C4-2B (cell line): Measurements from ENCODE around the gene FRMD3.

ENCODE experiments used
- H3K27ac ChIP-seq: fragments of 450-650 bp; 2 replicates; pipeline ENCODE4 v1.5.1; 2017
- ZFX ChIP-seq: fragments of 450-650 bp; IDR thresholded peaks from 2 replicates; pipeline ENCODE4 v1.6.1; 2017
- TF ChIP-seq, protein P1 (sequence below): fragments of 450-650 bp; conservative IDR thresholded peaks from 2 replicates; pipeline ENCODE4 v1.5.1; 2017; ENCODE audit warnings: mild to moderate bottlenecking

The FRMD3 gene

DNA sequence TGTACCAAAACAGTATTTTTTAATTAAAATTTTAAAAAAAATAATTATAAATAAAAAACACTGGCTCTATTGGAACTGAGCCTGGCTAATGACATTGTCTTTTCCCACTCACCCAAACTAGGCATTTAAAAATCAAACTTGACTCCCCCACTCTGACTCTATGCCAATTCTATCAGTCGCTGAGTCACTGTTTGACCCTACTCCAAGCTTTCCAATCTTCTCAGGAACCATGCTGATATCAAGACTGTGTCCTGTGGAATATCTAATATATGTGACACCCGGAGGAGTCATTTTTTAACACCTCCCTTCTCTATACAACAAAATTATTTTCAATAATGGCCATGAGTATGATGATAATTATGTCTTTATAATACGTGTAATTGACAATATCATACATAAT lies 303.7 kb downstream of the FRMD3 start:
- no peak overlapping the region for H3K27ac ChIP-seq
- TF ChIP-seq ZFX = no peak
- TF ChIP-seq, protein P1, sequence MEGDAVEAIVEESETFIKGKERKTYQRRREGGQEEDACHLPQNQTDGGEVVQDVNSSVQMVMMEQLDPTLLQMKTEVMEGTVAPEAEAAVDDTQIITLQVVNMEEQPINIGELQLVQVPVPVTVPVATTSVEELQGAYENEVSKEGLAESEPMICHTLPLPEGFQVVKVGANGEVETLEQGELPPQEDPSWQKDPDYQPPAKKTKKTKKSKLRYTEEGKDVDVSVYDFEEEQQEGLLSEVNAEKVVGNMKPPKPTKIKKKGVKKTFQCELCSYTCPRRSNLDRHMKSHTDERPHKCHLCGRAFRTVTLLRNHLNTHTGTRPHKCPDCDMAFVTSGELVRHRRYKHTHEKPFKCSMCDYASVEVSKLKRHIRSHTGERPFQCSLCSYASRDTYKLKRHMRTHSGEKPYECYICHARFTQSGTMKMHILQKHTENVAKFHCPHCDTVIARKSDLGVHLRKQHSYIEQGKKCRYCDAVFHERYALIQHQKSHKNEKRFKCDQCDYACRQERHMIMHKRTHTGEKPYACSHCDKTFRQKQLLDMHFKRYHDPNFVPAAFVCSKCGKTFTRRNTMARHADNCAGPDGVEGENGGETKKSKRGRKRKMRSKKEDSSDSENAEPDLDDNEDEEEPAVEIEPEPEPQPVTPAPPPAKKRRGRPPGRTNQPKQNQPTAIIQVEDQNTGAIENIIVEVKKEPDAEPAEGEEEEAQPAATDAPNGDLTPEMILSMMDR = no peak

- TF ChIP-seq, protein P1 = no peak
- no peak for TF ChIP-seq ZFX
- H3K27ac ChIP-seq = no peak overlapping the region
Measured at GRCh38 chr9:83233647-83234046, 304.6 kb downstream of the FRMD3 start.

- no peak for TF ChIP-seq ZFX
- TF ChIP-seq, protein P1 = peak; percentile 79
- no peak overlapping the region for H3K27ac ChIP-seq
Measured at GRCh38 chr9:83231039-83231438, 307.2 kb downstream of the FRMD3 start.

DNA sequence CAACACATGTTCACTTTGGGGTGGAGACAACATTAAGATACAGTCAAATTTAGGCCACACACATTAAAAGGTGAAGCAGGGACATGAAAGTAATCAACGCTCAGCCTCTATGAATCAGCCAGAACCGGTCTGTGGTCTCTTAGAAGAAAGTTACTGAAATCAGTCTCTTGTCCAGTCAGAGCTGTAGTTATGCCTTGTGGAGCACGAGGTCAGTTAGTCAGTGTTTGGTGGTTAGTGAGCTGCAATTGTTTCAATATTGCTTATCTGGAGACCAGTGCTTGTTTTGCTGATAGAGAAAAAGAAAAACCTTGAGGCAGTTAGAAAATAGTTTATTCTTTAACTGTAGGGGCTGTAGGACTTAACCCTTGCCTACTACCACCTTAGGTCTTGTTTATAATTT lies 317.5 kb downstream of the FRMD3 start:
- no peak overlapping the region for H3K27ac ChIP-seq
- TF ChIP-seq ZFX = no peak
- TF ChIP-seq, protein P1 = no peak

DNA sequence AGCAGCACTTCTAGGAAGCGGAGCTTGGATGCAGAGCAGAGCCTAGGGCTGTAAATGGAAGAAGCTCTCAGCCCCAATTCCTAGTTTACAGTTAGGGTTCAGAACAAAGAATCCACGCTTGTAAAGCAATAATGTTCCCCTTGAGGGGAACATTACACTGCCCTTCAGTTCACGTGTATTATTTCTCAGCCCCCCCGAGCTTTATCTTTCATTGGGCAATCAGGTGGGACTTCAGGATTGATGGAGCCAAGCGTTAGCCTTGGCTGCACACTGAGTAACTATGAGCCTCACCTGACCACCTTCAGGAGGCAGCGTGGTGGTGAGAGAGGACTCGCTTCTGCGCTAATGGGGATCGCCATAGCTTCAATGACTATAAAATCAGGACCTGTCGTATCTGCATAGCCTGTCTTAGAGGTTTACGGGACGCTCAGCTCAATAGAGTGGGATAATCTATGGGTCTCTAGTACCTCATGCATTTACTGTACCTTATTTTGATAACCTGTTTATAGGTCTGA lies 318.2 kb downstream of the FRMD3 start:
- peak overlapping the region; percentile 27 for H3K27ac ChIP-seq

DNA sequence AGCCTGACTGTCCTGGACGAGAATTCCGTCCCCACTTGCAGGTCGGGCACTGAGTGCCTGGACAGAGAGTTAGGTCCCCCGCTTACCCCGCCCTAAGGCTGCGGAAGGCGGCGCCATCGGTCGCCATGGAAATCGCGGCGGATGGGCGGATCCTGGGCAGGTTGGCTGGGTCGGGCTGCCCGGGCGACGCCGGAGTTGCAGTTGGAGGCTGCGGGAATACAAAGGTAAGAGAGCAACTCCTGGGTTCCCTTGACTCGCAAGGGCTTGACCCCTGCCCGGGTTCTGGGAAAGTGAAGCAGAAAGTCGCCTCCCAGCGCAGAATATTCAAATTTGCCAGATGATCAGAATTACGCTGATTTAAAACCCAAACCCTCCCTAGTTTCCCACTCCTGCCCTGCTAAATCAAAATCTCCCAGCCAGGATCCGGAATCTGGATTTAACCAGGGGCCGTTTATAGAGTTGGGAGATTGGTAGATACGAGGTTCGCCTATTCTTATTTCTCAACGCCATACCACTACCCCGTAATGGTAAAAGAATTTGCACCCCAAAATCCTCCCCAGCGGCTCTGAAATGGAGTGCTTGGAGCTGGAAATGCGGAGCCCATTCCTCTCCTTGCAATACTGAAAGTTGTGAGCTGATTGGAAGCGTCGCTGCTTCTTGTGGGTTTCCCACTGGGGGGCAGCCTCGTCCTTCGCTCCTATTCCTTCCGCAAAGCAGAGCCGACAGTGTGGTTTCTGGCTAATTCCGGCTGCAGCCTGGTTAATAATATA lies 318.9 kb downstream of the FRMD3 start:
- TF ChIP-seq ZFX = no peak
- TF ChIP-seq, protein P1 = peak; percentile 85
- H3K27ac ChIP-seq = peak overlapping the region; percentile 27

More for the DNA sequence above, 318.2 kb downstream of the FRMD3 start:
- TF ChIP-seq ZFX = no peak
- TF ChIP-seq, protein P1 = peak; percentile 49

DNA sequence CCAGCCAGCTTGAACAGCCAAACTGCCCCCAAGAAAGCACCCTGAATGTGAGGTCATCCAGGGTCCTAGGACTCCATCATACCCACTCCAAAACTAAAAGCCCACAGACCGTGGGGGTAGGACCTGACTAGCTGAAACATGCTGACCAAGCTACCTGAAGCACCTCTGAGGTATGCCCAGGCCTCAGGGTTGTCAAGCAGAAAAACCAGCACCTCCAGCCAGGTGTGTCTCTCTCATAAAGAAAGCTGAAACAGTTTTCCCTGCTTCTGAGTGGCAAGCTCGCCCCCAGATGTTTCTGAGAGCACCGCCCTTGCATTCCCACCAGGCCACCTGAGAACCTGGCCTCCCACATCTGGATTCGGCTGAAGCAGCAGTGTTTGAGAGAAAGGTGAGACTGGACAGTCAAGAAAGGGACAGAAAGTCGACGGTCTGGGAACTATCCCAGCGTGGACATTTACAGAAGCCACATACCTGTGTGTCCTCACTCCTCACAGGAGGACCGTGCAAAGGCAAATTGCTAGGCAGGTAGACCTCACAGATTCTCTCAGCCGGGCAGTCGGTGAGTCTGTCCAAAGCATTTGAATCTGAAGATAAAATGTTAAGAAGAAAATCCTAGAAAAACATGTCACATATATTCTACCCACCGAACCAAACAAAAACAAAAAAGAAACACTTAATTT lies 319.6 kb downstream of the FRMD3 start:
- no peak for TF ChIP-seq ZFX
- TF ChIP-seq, protein P1 = no peak
- H3K27ac ChIP-seq = no peak overlapping the region
